GM12878 (cell line): ENCODE results near the gene PKN2. TPM values are rescaled to one million over a fixed set of nuclear protein-coding genes. Genes with fewer than 3 reads are reported as not detected.

ENCODE experiments used
- BHLHE40 ChIP-seq, 2 experiments: fragments of 450-650 bp in 1 of 2; IDR thresholded peaks; 2 replicates each; pipeline ENCODE4 v1.6.1; 2011 to 2017; ENCODE audit warnings: low read depth in 2 of 2, borderline replicate concordance in 1 of 2, improper control_type of control experiment in 1 of 2, low read length in 1 of 2, mild to moderate bottlenecking in 1 of 2
- CUX1 ChIP-seq: IDR thresholded peaks from 2 replicates; pipeline ENCODE4 v1.6.1; 2012; ENCODE audit warnings: improper control_type of control experiment, low read depth, low read length; ENCODE audit not compliant: insufficient replicate concordance
- DPF2 ChIP-seq: fragments of 450-650 bp; IDR thresholded peaks from 2 replicates; pipeline ENCODE4 v1.6.1; 2017; ENCODE audit warnings: mild to moderate bottlenecking
- ELK1 ChIP-seq: IDR thresholded peaks from 2 replicates; pipeline ENCODE4 v1.6.1; 2012; ENCODE audit warnings: low read depth, low read length, improper control_type of control experiment
- FOXM1 ChIP-seq: IDR thresholded peaks from 2 replicates; pipeline ENCODE4 v1.6.1; 2012; ENCODE audit warnings: low read depth, mild to moderate bottlenecking, inconsistent platforms, low read length, moderate library complexity
- MAX ChIP-seq: IDR thresholded peaks from 2 replicates; pipeline ENCODE4 v1.6.1; 2012; ENCODE audit warnings: low read depth, low read length, improper control_type of control experiment
- MTA3 ChIP-seq: IDR thresholded peaks from 2 replicates; pipeline ENCODE4 v1.6.1; 2012; ENCODE audit warnings: low read length, inconsistent platforms, borderline replicate concordance
- MYC ChIP-seq: IDR thresholded peaks from 2 replicates; pipeline ENCODE4 v1.6.1; 2011; ENCODE audit warnings: mild to moderate bottlenecking, low read length, moderate library complexity, inconsistent platforms; ENCODE audit not compliant: insufficient read depth, insufficient replicate concordance, insufficient read length, severe bottlenecking
- REST ChIP-seq: IDR thresholded peaks from 2 replicates; pipeline ENCODE4 v1.6.1; 2012; ENCODE audit warnings: mild to moderate bottlenecking, low read depth, low read length
- USF2 ChIP-seq: IDR thresholded peaks from 2 replicates; pipeline ENCODE4 v1.6.1; 2011; ENCODE audit warnings: low read depth, low read length, improper control_type of control experiment, borderline replicate concordance
- polyA plus RNA-seq, 11 experiments: library from polyadenylated mRNA; depleted of rRNA in 4 of 11; unstranded in 6 of 11; stranded (reverse) in 5 of 11; fragments of >200 nt; fragmentation: Nextera tagmentation in 4 of 11; fragmentation: Illumina TruSeq in 1 of 11; extraction: Ambion mirVana in 4 of 11; extraction: Trizol in 1 of 11; gene quantifications; 1 replicate in 1 of 11; 2 replicates in 10 of 11; pipeline versions ENCODE4 v1.2.1 to v1.2.3, GENCODE V29; 2011 to 2016; ENCODE audit warnings: inconsistent platforms in 2 of 11, missing spikeins in 2 of 11, low read depth in 1 of 11
- total RNA-seq, 4 experiments: library from RNA; depleted of rRNA in 3 of 4; stranded (reverse); fragments of >200 nt in 3 of 4; fragmentation: Illumina TruSeq in 1 of 4; extraction: Trizol in 1 of 4; gene quantifications; 2 replicates each; pipeline versions ENCODE4 v1.2.1 to v1.2.3, GENCODE V29; 2013 to 2021
- TF ChIP-seq, protein P1 (sequence below): fragments of 450-650 bp; IDR thresholded peaks from 2 replicates; pipeline ENCODE4 v1.6.1; 2017; ENCODE audit warnings: mild to moderate bottlenecking, low read depth, inconsistent platforms; ENCODE audit not compliant: poor library complexity, severe bottlenecking
- TF ChIP-seq, protein P2 (sequence below): IDR thresholded peaks from 2 replicates; pipeline ENCODE4 v1.6.1; 2012; ENCODE audit warnings: low read depth, low read length, improper control_type of control experiment

The PKN2 gene
- total and polyA plus RNA-seq, 10 of the 15 experiments (the other 5 are each of a cell fraction or from before 2014, with no cell fraction given) = 2.6 to 18.3 (median 12.9) TPM

DNA sequence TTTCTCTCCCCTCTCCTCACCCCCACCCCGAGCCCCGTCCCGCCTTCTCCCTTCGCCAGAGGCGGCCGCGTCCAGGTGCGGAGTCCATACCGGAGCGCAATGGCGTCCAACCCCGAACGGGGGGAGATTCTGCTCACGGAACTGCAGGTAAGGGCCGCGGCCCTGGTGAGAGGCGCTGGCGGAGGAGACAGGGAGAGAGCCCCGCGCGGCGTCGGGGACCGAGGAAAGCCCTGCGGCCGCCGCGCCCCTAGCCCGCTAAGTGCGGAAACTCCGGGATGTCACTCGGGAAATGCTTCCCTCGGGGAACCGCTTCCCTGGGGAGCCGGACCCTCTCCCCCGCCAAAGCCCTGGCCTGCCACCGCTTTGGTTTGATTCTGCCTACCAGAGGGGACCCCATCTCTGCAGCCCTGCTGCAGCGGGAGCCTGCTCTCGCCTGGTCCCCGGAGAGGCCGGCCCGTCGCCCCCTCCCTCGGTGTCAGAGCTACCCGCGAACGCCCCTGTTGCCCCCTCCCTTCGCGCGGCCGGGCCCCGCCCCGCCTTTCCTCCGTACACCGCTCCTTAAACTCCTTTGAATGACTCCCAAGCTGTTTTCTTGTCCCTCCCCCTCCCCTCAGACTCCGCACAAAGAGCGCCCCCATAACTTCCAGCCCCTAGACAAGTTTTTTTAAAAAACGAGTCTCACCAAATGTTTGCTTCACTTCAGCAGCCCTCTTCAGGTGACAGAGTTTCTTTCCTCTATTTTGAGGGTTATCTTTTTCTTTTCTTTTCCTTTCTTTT, 597 bp downstream of the PKN2 start (continued):
- TF ChIP-seq MAX = no peak
- no peak for TF ChIP-seq REST
- TF ChIP-seq MYC = no peak
- no peak for TF ChIP-seq USF2
- TF ChIP-seq MTA3 = no peak
- TF ChIP-seq DPF2 = peak; percentile 16; the same call in 1 of the 2 replicates
- TF ChIP-seq, protein P1, sequence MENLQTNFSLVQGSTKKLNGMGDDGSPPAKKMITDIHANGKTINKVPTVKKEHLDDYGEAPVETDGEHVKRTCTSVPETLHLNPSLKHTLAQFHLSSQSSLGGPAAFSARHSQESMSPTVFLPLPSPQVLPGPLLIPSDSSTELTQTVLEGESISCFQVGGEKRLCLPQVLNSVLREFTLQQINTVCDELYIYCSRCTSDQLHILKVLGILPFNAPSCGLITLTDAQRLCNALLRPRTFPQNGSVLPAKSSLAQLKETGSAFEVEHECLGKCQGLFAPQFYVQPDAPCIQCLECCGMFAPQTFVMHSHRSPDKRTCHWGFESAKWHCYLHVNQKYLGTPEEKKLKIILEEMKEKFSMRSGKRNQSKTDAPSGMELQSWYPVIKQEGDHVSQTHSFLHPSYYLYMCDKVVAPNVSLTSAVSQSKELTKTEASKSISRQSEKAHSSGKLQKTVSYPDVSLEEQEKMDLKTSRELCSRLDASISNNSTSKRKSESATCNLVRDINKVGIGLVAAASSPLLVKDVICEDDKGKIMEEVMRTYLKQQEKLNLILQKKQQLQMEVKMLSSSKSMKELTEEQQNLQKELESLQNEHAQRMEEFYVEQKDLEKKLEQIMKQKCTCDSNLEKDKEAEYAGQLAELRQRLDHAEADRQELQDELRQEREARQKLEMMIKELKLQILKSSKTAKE = no peak
- no peak for TF ChIP-seq FOXM1
- TF ChIP-seq, protein P2, sequence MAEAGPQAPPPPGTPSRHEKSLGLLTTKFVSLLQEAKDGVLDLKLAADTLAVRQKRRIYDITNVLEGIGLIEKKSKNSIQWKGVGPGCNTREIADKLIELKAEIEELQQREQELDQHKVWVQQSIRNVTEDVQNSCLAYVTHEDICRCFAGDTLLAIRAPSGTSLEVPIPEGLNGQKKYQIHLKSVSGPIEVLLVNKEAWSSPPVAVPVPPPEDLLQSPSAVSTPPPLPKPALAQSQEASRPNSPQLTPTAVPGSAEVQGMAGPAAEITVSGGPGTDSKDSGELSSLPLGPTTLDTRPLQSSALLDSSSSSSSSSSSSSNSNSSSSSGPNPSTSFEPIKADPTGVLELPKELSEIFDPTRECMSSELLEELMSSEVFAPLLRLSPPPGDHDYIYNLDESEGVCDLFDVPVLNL = no peak
- TF ChIP-seq ELK1 = no peak
- no peak for TF ChIP-seq CUX1
- TF ChIP-seq BHLHE40 (IDR thresholded peaks at IDR 0.05; ENCODE audit: borderline replicate concordance in 1 of 2, low read depth in 2 of 2, low read length in 1 of 2) = no peak
